K562 (cell line): ENCODE measurements around the gene CDH8. TPM values are rescaled to one million over a fixed set of nuclear protein-coding genes. Genes with fewer than 3 reads are reported as not detected.

ENCODE experiments used
- ATAC-seq: fragments of 200-7000 bp; cut with Tn5 transposase; 3 replicates; pipeline ENCODE4 v1.9.1; 2020; ENCODE audit warnings: moderate library complexity
- BruUV-seq: library from RNA; stranded (reverse); fragments of 400-500 nt; replicated peaks from 2 replicates; lab custom pipeline; 2021; lab: Mats Ljungman, UMichigan
- CTCF ChIA-PET: fragments of 300-600 bp; formaldehyde crosslinking; extraction: SDS; loops from one replicate; lab custom pipeline; 2021; ENCODE audit warnings: low intra/inter-chr PET ratio; lab: Yijun Ruan, JAX
- POLR2A ChIA-PET: fragments of 300-600, 350-650 bp; sonication (Branson Sonifier 250); formaldehyde crosslinking; extraction: SDS; loops from one replicate; lab custom pipeline; 2021; ENCODE audit warnings: antibody characterized with exemption, inconsistent platforms; lab: Yijun Ruan, JAX
- DNase-seq, 4 experiments: peaks; one replicate each; pipeline versions ENCODE4 v3.0.0 to v3.0.0-alpha.2; 2011 to 2018; ENCODE audit warnings: low spot score in 3 of 4, mixed read lengths in 3 of 4; ENCODE audit errors: extremely low read depth in 1 of 4
- FAIRE-seq: peaks from 2 replicates; lab custom pipeline; 2011; peaks lifted over from hg19 to GRCh38; lab: Jason Lieb, UNC
- H2AFZ ChIP-seq: 2 replicates; pipeline ENCODE4 v1.6.0; 2011; ENCODE audit warnings: low read depth, low read length, control low read depth, inconsistent platforms
- H3K27ac ChIP-seq: fragments of 200-600 bp; 3 replicates; pipeline ENCODE4 v1.8.0; 2011; ENCODE audit warnings: low read depth, mild to moderate bottlenecking, control low read depth, inconsistent platforms, low read length, moderate library complexity, mixed read lengths; ENCODE audit errors: extremely low read depth
- H3K27me3 ChIP-seq, 2 experiments: fragments of 300-600 bp in 1 of 2; 2 replicates in 1 of 2; 3 replicates in 1 of 2; pipeline versions ENCODE4 v1.6.0 to v1.8.0; 2011; ENCODE audit warnings: inconsistent platforms in 2 of 2, low read length in 2 of 2, mild to moderate bottlenecking in 1 of 2, mixed read lengths in 1 of 2, moderate library complexity in 1 of 2; ENCODE audit not compliant: control insufficient read depth in 2 of 2, insufficient read depth in 2 of 2
- H3K36me3 ChIP-seq: fragments of 300-600 bp; 3 replicates; pipeline ENCODE4 v1.8.0; 2011; ENCODE audit warnings: mild to moderate bottlenecking, low read length, inconsistent platforms; ENCODE audit not compliant: control insufficient read depth, insufficient read depth
- H3K4me1 ChIP-seq, 2 experiments: fragments of 200-600 bp in 1 of 2; replicated peaks in 1 of 2; 2 replicates in 1 of 2; 3 replicates in 1 of 2; pipeline versions ENCODE4 v1.5.1 to v1.8.0; 2011; ENCODE audit warnings: inconsistent platforms in 2 of 2, low read length in 2 of 2, mild to moderate bottlenecking in 1 of 2, mixed read lengths in 1 of 2, moderate library complexity in 1 of 2; ENCODE audit not compliant: control insufficient read depth in 2 of 2, insufficient read depth in 2 of 2
- H3K4me2 ChIP-seq: 2 replicates; pipeline ENCODE4 v1.6.1; 2011; ENCODE audit warnings: low read length, control low read depth, inconsistent platforms, mixed read lengths; ENCODE audit not compliant: insufficient read depth
- H3K4me3 ChIP-seq: fragments of 200-600 bp; sonication (generic), shearing (Covaris generic); 2 replicates; pipeline ENCODE4 v1.5.1; 2016; ENCODE audit warnings: control low read depth, inconsistent platforms
- H3K79me2 ChIP-seq: fragments of 200-600 bp; 3 replicates; pipeline ENCODE4 v1.8.0; 2011; ENCODE audit warnings: low read length, inconsistent platforms; ENCODE audit not compliant: control insufficient read depth, insufficient read depth
- H3K9ac ChIP-seq, 2 experiments: 2 replicates each; pipeline versions ENCODE4 v1.6.0 to v1.6.1; 2011; ENCODE audit warnings: low read depth in 2 of 2, low read length in 2 of 2, control low read depth in 1 of 2, inconsistent platforms in 1 of 2, mild to moderate bottlenecking in 1 of 2, mixed read lengths in 1 of 2; ENCODE audit not compliant: insufficient read depth in 1 of 2
- H3K9me1 ChIP-seq: one replicate; pipeline ENCODE4 v1.6.0; 2011; ENCODE audit warnings: inconsistent platforms, mild to moderate bottlenecking, low read length, moderate library complexity; ENCODE audit not compliant: control insufficient read depth, insufficient read depth
- H3K9me3 ChIP-seq: replicated peaks from 2 replicates; pipeline ENCODE4 v1.5.1; 2011; ENCODE audit warnings: low read depth, low read length, inconsistent platforms; ENCODE audit not compliant: control insufficient read depth, insufficient read depth
- H4K20me1 ChIP-seq: replicated peaks from 2 replicates; pipeline ENCODE4 v1.6.1; 2011; ENCODE audit warnings: low read length, inconsistent platforms, mixed read lengths; ENCODE audit not compliant: control insufficient read depth, insufficient read depth
- FOSL1 ChIP-seq: fragments of 200-800 bp; sonication (Bioruptor generic); conservative IDR thresholded peaks from 2 replicates; pipeline ENCODE4 v1.6.1; 2016; ENCODE audit warnings: missing genetic modification characterization, missing compliant biosample characterization
- FOXK1 ChIP-seq: sonication (generic); formaldehyde crosslinking; IDR thresholded peaks from 2 replicates; pipeline ENCODE4 v1.8.0; 2022; ENCODE audit warnings: missing genetic modification reagents, mild to moderate bottlenecking, borderline replicate concordance
- HLTF ChIP-seq: fragments of 450-650 bp; IDR thresholded peaks from 2 replicates; pipeline ENCODE4 v1.6.1; 2016
- IRF2 ChIP-seq: sonication (generic); formaldehyde crosslinking; IDR thresholded peaks from 2 replicates; pipeline ENCODE4 v1.8.1; 2022; ENCODE audit warnings: mild to moderate bottlenecking, missing genetic modification reagents
- MYBL2 ChIP-seq, 2 experiments: fragments of 450-650 bp in 1 of 2; sonication (generic) in 1 of 2; formaldehyde crosslinking in 1 of 2; IDR thresholded peaks; 2 replicates each; pipeline versions ENCODE4 v1.6.1 to v1.8.1; 2017 to 2022; ENCODE audit warnings: borderline replicate concordance in 1 of 2, inconsistent platforms in 1 of 2, low read depth in 1 of 2, mild to moderate bottlenecking in 1 of 2, missing genetic modification reagents in 1 of 2, moderate library complexity in 1 of 2
- PHTF2 ChIP-seq: fragments of 250-450 bp; sonication (Bioruptor Pico); IDR thresholded peaks from 2 replicates; pipeline ENCODE4 v1.5.0; 2021; ENCODE audit warnings: mild to moderate bottlenecking
- STAT5A ChIP-seq: IDR thresholded peaks from 2 replicates; pipeline ENCODE4 v1.6.1; 2012; ENCODE audit warnings: low read length, inconsistent platforms, borderline replicate concordance
- XRCC3 ChIP-seq: fragments of 450-650 bp; IDR thresholded peaks from 2 replicates; pipeline ENCODE4 v1.6.1; 2017; ENCODE audit warnings: mild to moderate bottlenecking, moderate library complexity
- XRCC4 ChIP-seq: IDR thresholded peaks from one replicate; pipeline ENCODE4 v1.6.1; 2011; ENCODE audit not compliant: insufficient read depth, insufficient read length; ENCODE audit errors: extremely low read depth
- ZKSCAN8 ChIP-seq: fragments of 200-800 bp; sonication (Bioruptor generic); IDR thresholded peaks from 2 replicates; pipeline ENCODE4 v1.6.1; 2016; ENCODE audit warnings: missing genetic modification characterization, missing compliant biosample characterization
- ZNF253 ChIP-seq: fragments of 250-450 bp; sonication (Bioruptor Pico); conservative IDR thresholded peaks from 2 replicates; pipeline ENCODE4 v1.6.1; 2021; ENCODE audit warnings: mild to moderate bottlenecking
- ZNF589 ChIP-seq: fragments of 200-800 bp; sonication (Bioruptor generic); IDR thresholded peaks from 2 replicates; pipeline ENCODE4 v1.6.1; 2016; ENCODE audit warnings: low read depth, missing genetic modification characterization, missing compliant biosample characterization
- WGBS: fragments of 100-300 bp; shearing (Covaris generic); methylation state at CpG from one replicate; pipeline ENCODE4 v1.1.6; 2016; ENCODE audit warnings: low coverage, mixed read lengths; ENCODE audit not compliant: insufficient coverage; ENCODE audit errors: missing lambda C conversion rate; 5-methylcytosine and 5-hydroxymethylcytosine counted together
- in situ Hi-C: fragments of 300-500 bp; cut with MboI; formaldehyde crosslinking; loops from 4 replicates; pipeline ENCODE4 v1.15.0; 2018; ENCODE audit warnings: inconsistent platforms, mixed read lengths
- intact Hi-C: fragments of 100-400 bp; cut with micrococcal nuclease; formaldehyde crosslinking; loops from 2 replicates; pipeline ENCODE4 v1.14.2; 2022
- polyA plus RNA-seq, 8 experiments: library from polyadenylated mRNA; depleted of rRNA in 4 of 8; stranded (reverse) in 5 of 8; unstranded in 3 of 8; fragments of >200 nt; fragmentation: Nextera tagmentation in 2 of 8; fragmentation: Illumina TruSeq in 1 of 8; extraction: Ambion mirVana in 2 of 8; extraction: Trizol in 1 of 8; gene quantifications; 2 replicates each; pipeline versions ENCODE4 v1.2.1 to v1.2.3, GENCODE V29; 2011 to 2014; ENCODE audit warnings: inconsistent platforms in 1 of 8, missing spikeins in 1 of 8
- total RNA-seq, 7 experiments: library from RNA; depleted of rRNA in 6 of 7; stranded (reverse); fragments of >200 nt in 6 of 7; fragmentation: Illumina TruSeq in 2 of 7; extraction: Trizol in 2 of 7; gene quantifications; 2 replicates each; pipeline versions ENCODE4 v1.2.1 to v1.2.3, GENCODE V29; 2011 to 2021; ENCODE audit warnings: low replicate concordance in 1 of 7
- TF ChIP-seq, protein P1 (sequence below): fragments of 250-450 bp; sonication (Bioruptor Pico); IDR thresholded peaks from 2 replicates; pipeline ENCODE4 v1.8.0; 2022; ENCODE audit warnings: moderate library complexity, mild to moderate bottlenecking, inconsistent platforms
- TF ChIP-seq, protein P2 (sequence below): sonication (generic); formaldehyde crosslinking; IDR thresholded peaks from 2 replicates; pipeline ENCODE4 v1.8.1; 2023; ENCODE audit warnings: mild to moderate bottlenecking, missing genetic modification reagents
- TF ChIP-seq, protein P3 (sequence below): fragments of 200-800 bp; sonication (Bioruptor generic); IDR thresholded peaks from 2 replicates; pipeline ENCODE4 v1.6.1; 2017; ENCODE audit warnings: missing genetic modification characterization, missing compliant biosample characterization

The CDH8 gene
- total and polyA plus RNA-seq, 9 of the 15 experiments (the other 6 are each of a cell fraction or from before 2014, with no cell fraction given) = 0.22 to 1.4 (median 0.42) TPM; not detected in 4

DNA sequence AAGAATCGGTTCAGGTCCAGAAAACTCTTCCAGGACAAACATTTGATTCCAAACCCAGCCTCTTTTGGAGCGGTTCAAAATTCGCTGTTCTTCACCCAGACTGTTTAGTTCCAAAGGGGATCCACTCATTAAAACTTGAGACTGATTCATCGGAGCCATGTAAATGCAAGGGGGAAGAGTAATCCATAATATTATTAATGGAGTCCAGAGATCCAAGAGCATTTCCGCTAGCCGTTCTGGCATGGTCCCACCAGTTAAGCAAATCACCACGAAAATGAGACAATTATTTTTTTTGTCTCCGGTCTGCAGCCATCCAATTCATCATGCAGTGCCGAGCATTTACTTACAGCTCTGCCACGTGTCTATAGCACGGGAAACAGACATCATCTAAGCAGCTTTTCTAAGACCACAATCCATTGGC is 15.1 kb downstream of the CDH8 start:
- CTCF ChIA-PET = no interaction called here
- DNase-seq (no peak), FAIRE-seq (no peak), ATAC-seq (no peak)
- Histone ChIP-seq H4K20me1 (no peaks in the 10 kb centered on the region), H3K9me1 (no peaks in the 10 kb centered on the region), H3K4me3 (no peak overlapping the region), H3K9ac (no peak overlapping the region), H3K36me3 (no peaks in the 10 kb centered on the region), H2AFZ (no peak overlapping the region), H3K27me3 (no peaks in the 10 kb centered on the region), H3K4me1 (no peaks in the 10 kb centered on the region), H3K4me2 (no peak overlapping the region), H3K79me2 (no peaks in the 10 kb centered on the region), H3K9me3 (no peaks in the 10 kb centered on the region), H3K27ac (no peak overlapping the region)
- 0% methylated on average over 11 of the region's 11 CpGs for WGBS
- POLR2A ChIA-PET = no interaction called here
- in situ Hi-C loops = no loop called here
- no TSS peak for BruUV-seq
- intact Hi-C loops = no loop called here
- no peak for TF ChIP-seq FOSL1 (tag)
- no peak for TF ChIP-seq MYBL2 (IDR thresholded peaks at IDR 0.05; ENCODE audit: low read depth)
- no peak for TF ChIP-seq MYBL2 (CRISPR knock-in tag; IDR thresholded peaks at IDR 0.05; ENCODE audit: borderline replicate concordance)
- no peak for TF ChIP-seq FOXK1
- no peak for TF ChIP-seq ZNF589
- no peak for TF ChIP-seq IRF2 (CRISPR knock-in tag)
- TF ChIP-seq PHTF2 (CRISPR knock-in tag) = no peak
- TF ChIP-seq XRCC4 = no peak
- TF ChIP-seq, protein P1, sequence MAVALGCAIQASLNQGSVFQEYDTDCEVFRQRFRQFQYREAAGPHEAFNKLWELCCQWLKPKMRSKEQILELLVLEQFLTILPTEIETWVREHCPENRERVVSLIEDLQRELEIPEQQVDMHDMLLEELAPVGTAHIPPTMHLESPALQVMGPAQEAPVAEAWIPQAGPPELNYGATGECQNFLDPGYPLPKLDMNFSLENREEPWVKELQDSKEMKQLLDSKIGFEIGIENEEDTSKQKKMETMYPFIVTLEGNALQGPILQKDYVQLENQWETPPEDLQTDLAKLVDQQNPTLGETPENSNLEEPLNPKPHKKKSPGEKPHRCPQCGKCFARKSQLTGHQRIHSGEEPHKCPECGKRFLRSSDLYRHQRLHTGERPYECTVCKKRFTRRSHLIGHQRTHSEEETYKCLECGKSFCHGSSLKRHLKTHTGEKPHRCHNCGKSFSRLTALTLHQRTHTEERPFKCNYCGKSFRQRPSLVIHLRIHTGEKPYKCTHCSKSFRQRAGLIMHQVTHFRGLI = no peak
- TF ChIP-seq, protein P2, sequence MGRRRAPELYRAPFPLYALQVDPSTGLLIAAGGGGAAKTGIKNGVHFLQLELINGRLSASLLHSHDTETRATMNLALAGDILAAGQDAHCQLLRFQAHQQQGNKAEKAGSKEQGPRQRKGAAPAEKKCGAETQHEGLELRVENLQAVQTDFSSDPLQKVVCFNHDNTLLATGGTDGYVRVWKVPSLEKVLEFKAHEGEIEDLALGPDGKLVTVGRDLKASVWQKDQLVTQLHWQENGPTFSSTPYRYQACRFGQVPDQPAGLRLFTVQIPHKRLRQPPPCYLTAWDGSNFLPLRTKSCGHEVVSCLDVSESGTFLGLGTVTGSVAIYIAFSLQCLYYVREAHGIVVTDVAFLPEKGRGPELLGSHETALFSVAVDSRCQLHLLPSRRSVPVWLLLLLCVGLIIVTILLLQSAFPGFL = no peak
- TF ChIP-seq ZNF253 = no peak
- no peak for TF ChIP-seq HLTF
- TF ChIP-seq ZKSCAN8 (CRISPR knock-in tag) = no peak
- TF ChIP-seq STAT5A = no peak
- TF ChIP-seq, protein P3, sequence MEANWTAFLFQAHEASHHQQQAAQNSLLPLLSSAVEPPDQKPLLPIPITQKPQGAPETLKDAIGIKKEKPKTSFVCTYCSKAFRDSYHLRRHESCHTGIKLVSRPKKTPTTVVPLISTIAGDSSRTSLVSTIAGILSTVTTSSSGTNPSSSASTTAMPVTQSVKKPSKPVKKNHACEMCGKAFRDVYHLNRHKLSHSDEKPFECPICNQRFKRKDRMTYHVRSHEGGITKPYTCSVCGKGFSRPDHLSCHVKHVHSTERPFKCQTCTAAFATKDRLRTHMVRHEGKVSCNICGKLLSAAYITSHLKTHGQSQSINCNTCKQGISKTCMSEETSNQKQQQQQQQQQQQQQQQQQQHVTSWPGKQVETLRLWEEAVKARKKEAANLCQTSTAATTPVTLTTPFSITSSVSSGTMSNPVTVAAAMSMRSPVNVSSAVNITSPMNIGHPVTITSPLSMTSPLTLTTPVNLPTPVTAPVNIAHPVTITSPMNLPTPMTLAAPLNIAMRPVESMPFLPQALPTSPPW (CRISPR knock-in tag) = no peak
- no peak for TF ChIP-seq XRCC3
